GM18511 (cell line): ENCODE measurements around the gene TRIM61.
"Not testable (repeated sequence)": the region's sequence is repeated elsewhere in the genome, so short reads cannot be mapped to it uniquely, and the experiment has no call there.

Experiments used
- ATAC-seq: cut with Tn5 transposase; IDR thresholded peaks from one replicate; pipeline ENCODE4 v1.9.1; 2021; ENCODE audit warnings: mild to moderate bottlenecking, moderate library complexity; ENCODE audit not compliant: unreplicated experiment

Gene TRIM61

DNA sequence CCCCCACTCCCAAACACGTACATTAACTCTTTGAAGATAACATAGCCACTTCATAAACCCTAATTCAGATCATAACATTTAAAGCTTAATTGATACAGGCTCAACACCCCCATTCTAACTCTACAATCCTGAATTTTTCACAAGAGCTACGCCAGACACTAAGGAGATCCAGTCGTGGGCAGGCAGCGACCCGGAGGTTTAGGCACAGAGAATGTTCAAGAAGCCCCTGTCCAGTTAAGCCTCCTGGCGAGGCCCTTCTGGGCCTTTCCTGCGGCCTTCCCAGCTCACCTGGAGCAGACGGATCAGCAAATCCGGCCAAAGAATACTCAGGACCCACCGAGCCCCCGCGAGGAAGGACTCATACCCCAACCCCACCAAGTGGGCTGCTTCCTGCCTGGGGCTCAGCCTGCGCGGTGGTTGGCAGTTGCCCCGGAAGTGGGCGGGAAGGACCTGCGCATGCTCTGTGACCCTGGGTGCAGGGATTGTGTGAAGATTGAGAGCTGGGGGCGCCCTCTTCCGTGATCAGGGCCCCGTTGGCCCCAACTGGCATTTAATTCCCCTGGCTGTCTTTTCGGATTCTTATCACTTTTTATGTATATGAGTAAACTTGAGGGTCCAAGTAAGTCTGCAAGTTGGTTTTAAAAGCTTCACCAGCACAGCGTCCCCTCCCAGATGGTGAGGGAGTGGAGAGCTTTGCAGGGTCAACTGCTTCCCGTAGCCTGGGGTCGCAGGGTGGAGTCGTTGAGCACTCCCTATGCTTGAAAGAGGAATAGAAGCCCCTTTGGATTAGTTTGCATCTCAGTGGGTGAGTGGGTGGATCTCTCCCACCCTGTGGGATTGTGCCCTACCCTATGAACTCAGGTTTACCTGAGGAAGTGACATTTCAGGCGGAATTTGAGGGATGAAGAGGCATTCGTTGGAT is at the start of gene TRIM61:
Gene TRIM61, minus strand, starts transcription at position 415 of the 922 bp plus-strand sequence. CDS start 7,655 bp downstream, outside the sequence.
- peak; percentile 99 for ATAC-seq

DNA sequence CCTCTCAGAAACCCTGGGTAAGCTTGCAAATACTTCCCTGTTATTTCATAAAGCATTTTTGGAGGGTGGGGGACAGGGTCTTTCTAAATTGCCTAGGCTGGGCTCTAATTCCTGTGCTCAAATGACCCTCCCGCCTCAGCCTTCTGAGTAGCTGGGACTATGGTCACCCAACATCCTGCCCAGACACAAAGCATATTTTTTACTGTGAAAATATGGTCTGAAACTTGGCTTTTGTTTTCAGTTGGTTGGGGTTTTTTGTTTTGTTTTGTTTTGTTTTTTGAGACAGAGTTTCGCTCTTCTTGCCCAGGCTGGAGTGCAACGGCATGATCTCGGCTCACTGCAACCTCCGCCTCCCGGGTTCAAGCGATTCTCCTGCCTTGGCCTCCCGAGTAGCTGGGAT is 48.3 kb upstream of the TRIM61 start:
- ATAC-seq: not testable (repeated sequence)

DNA sequence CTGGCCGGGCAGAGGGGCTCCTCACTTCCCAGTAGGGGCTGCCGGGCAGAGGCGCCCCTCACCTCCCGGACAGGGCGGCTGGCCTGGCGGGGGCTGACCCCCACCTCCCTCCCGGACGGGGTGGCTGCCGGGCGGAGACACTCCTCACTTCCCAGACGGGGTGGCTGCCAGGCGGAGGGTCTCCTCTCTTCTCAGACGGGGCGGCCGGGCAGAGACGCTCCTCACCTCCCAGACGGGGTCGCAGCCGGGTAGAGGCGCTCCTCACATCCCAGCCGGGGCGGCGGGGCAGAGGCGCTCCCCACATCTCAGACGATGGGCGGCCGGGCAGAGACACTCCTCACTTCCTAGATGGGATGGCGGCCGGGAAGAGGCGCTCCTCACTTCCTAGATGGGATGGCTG is 42.5 kb upstream of the TRIM61 start:
- not testable (repeated sequence) for ATAC-seq

DNA sequence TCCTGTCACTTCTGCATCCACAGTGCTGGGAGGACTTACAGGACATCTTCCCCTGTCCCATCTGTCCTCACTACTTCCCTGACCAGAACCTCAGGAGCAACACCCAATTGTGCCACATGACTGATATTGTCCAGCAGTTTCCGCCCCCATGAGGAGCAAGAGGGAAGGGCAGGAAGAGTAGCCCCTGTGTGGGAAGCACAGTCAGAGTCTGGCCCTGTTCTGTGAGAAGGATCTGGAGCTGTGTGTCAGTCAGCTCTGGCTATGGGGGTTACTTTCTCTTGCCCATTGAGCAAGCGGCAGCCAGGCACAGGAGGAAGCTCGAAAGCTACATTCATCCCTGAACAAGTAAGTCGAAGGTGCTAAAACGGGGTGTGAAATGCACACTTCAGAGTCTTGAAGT is 39.5 kb upstream of the TRIM61 start:
- ATAC-seq: no peak

DNA sequence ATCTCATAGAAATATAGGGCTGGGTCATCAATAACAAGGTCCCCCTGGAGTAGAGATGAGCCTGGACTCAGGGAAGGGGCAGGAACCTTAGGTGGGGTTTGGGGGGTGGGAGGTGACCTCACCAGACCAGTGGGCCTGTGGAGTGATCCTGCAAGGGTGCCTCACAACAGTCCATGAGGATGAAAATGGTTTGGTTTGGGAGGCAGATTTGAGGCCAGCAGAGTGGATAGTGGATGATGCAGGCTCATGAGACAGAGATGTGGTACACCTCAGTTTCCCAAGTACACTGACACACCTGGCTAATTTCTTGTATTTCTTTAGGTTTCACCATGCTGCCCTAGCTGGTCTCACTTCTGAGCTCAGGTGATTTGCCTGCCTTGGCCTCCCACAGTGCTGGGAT is 36.2 kb upstream of the TRIM61 start:
- no peak for ATAC-seq

DNA sequence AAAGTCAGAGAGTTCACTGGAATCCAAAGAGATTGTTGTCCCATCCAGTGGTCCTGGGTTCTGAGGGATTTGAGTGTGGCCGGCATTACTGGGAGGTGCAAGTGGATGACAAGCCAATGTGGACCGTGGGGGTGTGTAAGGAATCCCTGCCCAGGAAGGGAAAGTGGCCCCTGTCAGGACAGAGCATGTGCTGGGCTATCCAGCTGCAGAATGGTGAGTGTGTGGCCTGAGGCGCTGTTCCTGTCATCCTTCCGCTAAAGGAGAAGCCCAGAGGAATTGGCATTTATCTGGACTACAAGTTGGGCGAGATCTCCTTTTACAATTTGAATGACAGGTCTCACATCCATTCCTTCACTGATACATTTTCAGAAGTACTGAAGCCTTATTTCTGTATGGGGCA is 33.9 kb upstream of the TRIM61 start:
- no peak for ATAC-seq

DNA sequence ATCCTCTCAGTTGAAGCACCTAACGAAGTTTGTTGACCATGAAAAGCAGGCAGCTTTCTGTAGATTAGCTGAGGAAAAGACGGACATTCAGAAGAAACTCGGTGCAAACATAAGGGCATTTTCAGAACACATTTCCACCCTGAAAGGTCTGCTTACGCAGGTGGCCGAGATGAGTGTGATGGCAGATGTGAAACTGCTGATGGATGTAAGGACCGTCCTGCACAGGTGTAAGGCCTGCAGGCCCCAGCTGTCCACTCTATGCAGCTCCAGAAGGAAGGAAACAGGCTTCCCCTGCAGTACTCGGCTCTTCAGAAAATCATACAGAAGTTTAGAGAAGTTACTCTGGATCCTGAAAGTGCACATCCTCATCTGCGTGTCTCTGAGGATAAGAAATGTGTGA is 33.5 kb upstream of the TRIM61 start:
- ATAC-seq: no peak

DNA sequence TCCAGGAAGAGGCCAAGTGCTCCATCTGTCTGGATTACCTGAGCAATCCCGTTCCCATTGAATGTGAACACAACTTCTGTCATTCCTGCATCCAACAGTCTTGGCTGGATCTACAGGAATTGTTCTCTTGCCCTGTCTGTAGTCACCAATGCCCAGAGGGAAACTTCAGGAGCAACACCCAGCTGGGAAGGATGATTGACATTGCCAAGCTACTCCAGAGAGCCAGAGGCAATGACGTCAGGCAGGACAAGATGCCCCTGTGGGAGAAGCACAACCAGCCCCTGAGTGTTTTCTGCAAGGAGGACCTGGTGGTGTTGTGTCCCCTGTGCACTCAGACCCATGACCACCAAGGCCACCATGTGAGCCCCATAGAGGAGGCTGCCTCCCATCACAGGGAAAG is 33.0 kb upstream of the TRIM61 start:
- ATAC-seq: no peak

DNA sequence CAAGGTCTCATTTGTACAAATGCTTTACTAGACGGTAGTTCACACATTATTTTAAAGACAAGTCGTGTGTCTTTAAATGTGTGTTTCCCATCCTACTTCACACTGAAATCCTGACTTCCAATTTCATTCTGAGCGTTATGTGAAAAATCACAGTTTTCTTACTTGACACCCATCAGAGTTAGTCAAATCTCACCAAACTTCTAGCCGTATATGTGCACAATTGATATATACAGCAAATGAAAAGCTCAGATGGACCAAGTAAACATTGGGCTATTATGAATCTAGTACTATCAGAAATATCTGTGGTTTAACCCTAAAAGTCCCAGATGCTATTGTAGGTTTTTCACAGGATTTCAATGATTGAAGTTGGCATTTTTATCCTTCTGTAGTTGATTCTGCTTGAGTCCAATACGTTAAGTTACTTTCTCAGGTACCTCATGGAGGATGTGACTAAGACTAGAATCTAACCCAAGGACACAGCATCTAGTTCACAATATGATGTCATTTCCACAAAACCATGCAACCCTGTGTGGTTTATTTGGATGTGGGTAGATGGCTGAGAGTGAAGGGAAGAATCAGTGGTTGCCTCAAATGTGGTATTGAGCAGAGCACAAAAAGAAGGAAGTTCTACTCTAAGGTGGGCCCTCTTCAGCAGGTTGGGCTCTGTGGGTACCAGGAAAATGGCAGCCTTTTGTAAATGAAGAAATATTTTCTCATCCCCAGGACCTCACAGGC is 32.2 kb upstream of the TRIM61 start:
- ATAC-seq: peak; percentile 53

DNA sequence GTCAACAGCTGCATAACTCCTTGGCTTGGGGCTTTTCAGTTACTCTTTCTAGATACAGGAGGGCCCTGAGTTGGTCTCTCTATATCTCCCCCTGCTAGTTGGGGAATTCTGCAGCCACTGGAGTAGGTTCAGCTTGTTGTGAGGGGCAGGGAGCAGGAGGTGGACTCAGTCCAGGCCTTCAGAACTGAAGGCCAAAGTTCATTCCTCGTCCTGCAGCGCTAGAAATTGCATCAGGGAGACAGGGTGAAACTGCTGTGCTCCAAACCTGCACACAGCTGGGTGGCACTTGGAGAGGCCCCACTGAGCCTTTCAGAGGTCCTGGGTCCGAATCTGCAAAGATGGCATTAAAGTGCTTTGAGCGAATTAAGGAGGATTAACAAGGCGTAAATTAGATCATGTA is 29.4 kb upstream of the TRIM61 start:
- ATAC-seq: no peak

DNA sequence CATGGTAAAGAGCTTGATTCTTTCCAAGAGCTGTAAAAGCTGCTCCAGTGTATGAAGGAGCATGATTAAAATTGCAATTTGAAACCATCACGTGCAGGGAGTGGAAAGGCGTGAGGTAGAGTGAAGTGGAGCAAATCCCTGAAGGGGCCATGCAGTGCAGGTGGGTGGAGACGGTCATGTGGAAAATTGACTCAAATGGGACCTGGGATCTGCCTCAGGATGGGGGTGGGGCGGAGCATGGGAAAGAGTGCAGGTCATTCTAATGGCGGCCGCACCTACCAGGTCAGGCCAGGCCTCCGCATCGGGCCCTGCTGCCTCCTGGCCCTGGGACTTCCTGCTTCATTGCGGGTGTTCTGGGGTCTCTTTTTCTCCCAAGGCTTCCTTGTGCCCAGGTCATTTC is 29.0 kb upstream of the TRIM61 start:
- ATAC-seq: no peak

DNA sequence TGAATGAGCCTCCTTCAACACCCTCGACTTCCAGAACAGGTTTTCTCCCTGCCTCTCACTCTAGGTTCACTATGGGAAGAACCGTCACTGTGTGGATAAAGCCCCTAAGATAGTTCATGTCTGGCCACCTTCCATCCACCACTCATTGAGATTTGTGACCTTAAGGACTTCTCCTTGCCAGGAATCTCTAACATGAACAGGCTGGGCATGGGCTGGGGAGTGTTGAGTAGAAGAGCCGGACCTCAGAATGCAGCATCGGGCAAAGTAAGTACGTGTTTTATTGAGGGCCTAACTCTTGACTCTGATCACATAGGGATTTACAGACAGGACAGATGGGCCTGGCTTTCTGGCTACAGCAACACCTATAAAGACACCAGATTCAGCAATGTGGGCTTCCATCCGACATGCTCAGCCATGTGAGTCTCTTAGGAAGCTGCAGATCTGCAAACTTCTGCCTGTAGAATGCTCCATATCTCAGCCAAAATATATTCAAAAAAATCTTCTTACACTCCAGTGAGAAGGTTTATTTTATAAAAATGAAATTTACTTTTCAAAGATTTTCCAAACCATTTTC is 28.0 kb upstream of the TRIM61 start:
- no peak for ATAC-seq

DNA sequence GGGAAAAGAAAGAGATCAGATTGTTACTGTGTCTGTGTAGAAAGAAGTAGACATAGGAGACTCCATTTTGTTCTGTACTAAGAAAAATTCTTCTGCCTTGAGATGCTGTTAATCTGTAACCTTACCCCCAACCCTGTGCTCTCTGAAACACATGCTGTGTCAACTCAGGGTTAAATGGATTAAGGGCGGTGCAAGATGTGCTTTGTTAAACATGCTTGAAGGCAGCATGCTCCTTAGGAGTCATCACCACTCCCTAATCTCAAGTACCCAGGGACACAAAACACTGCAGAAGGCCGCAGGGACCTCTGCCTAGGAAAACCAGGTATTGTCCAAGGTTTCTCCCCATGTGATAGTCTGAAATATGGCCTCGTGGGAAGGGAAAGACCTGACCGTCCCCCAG is 24.5 kb upstream of the TRIM61 start:
- not testable (repeated sequence) for ATAC-seq

DNA sequence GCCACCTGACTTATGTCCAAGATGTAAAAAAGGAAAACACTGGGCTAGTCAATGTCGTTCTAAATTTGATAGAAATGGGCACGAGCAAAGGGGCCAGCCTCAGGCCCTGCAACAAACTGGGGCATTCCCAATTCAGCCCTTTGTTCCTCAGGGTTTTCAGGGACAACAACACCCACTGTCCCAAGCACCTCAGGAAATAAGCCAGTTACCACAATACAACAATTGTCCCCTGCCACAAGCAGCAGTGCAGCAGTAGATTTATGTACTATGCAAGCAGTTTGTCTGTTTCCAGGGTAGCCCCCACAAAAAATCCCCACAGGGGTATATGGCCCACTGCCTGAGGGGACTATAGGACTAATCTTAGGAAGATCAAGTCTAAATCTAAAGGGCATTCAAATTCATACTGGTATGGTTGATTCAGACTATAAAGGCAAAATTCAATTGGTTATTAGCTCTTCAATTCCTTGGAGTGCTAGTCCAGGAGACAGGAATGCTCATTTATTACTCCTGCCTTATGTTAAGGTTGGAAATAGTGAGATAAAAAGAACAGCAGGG is 21.1 kb upstream of the TRIM61 start:
- ATAC-seq: not testable (repeated sequence)

DNA sequence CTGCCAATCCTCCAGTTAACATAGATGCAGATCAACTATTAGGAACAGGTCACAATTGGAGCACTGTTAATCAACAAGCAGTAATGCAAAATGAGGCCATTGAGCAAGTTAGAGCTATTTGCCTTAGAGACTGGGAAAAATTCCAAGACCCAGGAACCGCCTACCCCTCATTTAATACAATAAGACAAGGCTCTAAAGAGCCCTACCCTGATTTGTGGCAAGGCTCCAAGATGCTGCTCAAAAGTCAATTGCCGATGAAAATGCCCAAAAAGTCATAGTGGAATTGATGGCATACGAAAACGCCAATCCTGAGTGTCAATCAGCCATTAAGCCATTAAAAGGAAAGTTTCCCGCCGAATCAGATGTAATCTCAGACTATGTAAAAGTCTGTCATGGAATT is 20.5 kb upstream of the TRIM61 start:
- ATAC-seq: no peak

DNA sequence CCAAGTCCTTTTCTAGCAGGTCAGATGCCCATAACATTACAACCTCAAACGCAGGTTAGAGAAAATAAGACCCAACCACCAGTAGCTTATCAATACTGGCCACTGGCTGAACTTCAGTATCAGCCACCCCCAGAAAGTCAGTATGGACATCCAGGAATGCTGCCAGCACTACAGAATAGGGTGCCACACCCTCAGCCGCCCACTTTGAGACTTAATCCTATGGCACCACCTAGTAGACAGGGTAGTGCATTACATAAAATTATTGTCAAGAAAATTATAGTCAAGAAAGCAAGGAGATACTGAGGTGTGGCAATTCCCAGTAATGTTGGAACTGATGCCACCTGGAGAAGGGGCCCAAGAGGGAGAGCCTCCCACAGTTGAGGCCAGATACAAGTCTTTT is 19.9 kb upstream of the TRIM61 start:
- ATAC-seq: peak; percentile 67

DNA sequence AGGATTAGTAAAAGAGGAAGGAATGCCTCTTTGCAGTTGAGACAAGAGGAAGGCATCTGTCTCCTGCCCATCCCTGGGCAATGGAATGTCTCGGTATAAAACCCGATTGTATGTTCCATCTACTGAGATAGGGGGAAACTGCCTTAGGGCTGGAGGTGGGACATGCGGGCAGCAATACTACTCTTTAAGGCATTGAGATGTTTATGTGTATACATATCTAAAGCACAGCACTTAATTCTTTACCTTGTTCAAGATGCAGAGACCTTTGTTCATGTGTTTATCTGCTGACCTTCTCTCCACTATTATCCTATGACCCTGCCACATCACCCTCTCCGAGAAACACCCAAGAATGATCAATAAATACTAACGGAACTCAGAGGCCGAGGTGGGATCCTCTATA is 18.7 kb upstream of the TRIM61 start:
- ATAC-seq: not testable (repeated sequence)

DNA sequence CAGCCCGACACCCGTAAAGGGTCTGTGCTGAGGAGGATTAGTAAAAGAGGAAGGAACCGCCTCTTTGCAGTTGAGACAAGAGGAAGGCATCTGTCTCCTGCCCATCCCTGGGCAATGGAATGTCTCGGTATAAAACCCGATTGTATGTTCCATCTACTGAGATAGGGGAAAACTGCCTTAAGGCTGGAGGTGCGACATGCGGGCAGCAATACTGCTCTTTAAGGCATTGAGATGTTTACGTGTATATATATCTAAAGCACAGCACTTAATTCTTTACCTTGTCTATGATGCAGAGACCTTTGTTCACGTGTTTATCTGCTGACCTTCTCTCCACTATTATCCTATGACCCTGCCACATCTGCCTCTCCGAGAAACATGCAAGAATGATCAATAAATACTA is 13.3 kb upstream of the TRIM61 start:
- not testable (repeated sequence) for ATAC-seq

DNA sequence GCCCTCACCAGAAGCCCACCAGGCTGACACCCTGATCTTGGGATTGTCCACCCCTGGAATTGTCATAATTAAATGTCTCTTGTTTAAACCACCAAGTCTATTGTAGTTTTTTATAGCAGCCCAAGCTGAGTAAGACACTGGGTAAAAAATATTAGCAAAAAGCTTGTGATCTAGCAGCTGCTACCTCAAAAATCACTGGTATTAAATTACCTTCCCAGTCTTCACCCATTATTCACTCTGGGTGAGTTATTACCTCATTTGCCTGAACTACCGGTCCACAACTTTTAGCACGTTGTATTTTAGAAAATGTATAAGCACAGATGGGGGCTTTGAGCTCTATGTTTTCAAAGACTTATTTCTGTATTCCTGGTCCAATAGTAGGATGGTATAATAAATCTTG is 12.0 kb upstream of the TRIM61 start:
- ATAC-seq: no peak

DNA sequence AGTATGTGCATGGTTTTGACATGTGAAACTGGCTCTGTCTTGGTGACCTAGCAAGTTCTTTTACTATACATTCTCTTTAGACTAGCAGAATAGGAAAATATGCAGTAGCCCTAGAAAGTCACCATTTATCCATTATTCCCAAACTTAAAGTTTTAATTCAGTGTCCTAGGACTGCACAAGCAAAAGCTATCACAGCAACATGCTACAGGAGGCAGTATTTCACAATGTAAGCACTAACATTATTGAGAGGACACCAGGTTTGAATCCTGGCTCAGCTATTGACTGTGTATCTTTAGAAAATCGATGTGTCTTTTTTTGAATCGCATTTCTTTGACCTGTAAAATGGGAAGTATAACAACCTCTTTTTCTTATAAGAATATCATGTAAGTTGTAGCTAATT is 5.5 kb downstream of the TRIM61 start:
- not testable (repeated sequence) for ATAC-seq

DNA sequence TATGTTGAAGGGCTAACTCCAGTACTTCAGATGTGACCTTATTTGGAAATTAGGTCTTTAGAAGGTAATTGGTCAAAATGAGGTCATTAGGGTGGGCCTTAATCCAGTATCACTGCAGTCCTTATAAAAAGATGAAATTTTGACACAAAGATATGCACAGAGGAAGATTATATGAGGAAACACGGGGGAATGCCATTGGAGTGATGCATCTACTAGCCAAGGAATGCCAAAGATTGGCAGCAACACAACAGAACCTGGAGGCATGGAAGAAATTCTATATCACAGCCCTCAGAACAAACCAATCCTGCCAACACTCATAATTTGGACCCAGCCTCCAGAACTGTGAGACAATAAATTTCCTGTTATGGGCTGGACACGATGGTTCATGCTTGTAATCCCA is 17.6 kb downstream of the TRIM61 start:
- ATAC-seq: no peak
